ENCODE results near the gene B9D1. TPM values are rescaled to one million over a fixed set of nuclear protein-coding genes. Genes with fewer than 3 reads are reported as not detected.
A peak's percentile ranks its signal among the peaks of the same experiment; 100 is the strongest.

B9D1 gene
- total RNA-seq, 3 donors from 2014 or later: 14.4 to 29.2 (median 28.4) TPM

GRCh38 chr17:19370493-19370960, 8.0 kb upstream of the B9D1 start:
- Histone ChIP-seq H3K36me3 (no peaks in the 10 kb centered on the region), H3K27me3 (no peaks in the 10 kb centered on the region), H3K27ac (peak overlapping the region in 1 of 2 donors; percentile 35), H3K9me3 (no peaks in the 10 kb centered on the region), H3K4me3 (no peak overlapping the region), H3K4me1 (no peaks in the 10 kb centered on the region)
- TF ChIP-seq POLR2AphosphoS5 (IDR thresholded peaks at IDR 0.05): no peak
- no peak for TF ChIP-seq CTCF (IDR thresholded peaks at IDR 0.05)
- no peak for TF ChIP-seq POLR2A (IDR thresholded peaks at IDR 0.05)
- intact Hi-C loops (cut with DNase I; ENCODE audit: low total_unique reads): loop anchor here (10.0 kb wide), 1 partner anchor 1994 kb away; no protein-coding TSS in a partner anchor
- peak in 1 of 2 donors; percentile 48 for DNase-seq (ENCODE audit: low spot score in 2 of 2)

- Histone ChIP-seq H3K4me3 (no peak overlapping the region), H3K4me1 (no peaks in the 10 kb centered on the region), H3K27ac (peak overlapping the region in 1 of 2 donors; percentile 38), H3K9me3 (no peaks in the 10 kb centered on the region), H3K36me3 (no peaks in the 10 kb centered on the region), H3K27me3 (no peaks in the 10 kb centered on the region)
- DNase-seq (ENCODE audit: low spot score in 2 of 2): no peak
- TF ChIP-seq POLR2AphosphoS5 (IDR thresholded peaks at IDR 0.05): no peak
- intact Hi-C loops (cut with DNase I; ENCODE audit: low total_unique reads): loop anchor here (10.0 kb wide), 2 partner anchors 285 to 1995 kb away; no protein-coding TSS in a partner anchor
These were observed 7.4 kb upstream of the B9D1 start for GRCh38 chr17:19369846-19370492.

- intact Hi-C loops (cut with DNase I; ENCODE audit: low total_unique reads): loop anchor here (10.0 kb wide), 1 partner anchor 286 kb away; no protein-coding TSS in a partner anchor
These were observed 6.7 kb upstream of the B9D1 start for GRCh38 chr17:19369107-19369778.

GRCh38 chr17:19368229-19368628, 5.7 kb upstream of the B9D1 start:
- peak overlapping the region in 1 of 2 donors; percentile 3 for H3K27ac ChIP-seq
- H3K27me3 ChIP-seq: no peaks in the 10 kb centered on the region
- no peak overlapping the region for H3K4me3 ChIP-seq
- no peaks in the 10 kb centered on the region for H3K36me3 ChIP-seq
- no peaks in the 10 kb centered on the region for H3K4me1 ChIP-seq
- intact Hi-C loops (cut with DNase I; ENCODE audit: low total_unique reads): loop anchor here (10.0 kb wide), 1 partner anchor 287 kb away; no protein-coding TSS in a partner anchor
- DNase-seq (ENCODE audit: low spot score in 2 of 2): no peak
- TF ChIP-seq POLR2AphosphoS5 (IDR thresholded peaks at IDR 0.05): no peak
- no peak for TF ChIP-seq CTCF (IDR thresholded peaks at IDR 0.05)
- no peaks in the 10 kb centered on the region for H3K9me3 ChIP-seq

More at GRCh38 chr17:19369107-19369778, 6.7 kb upstream of the B9D1 start:
- peak overlapping the region in 1 of 2 donors; percentile 38 for H3K27ac ChIP-seq
- no peaks in the 10 kb centered on the region for H3K4me1 ChIP-seq
- DNase-seq (ENCODE audit: low spot score in 2 of 2): no peak
- H3K36me3 ChIP-seq: no peaks in the 10 kb centered on the region
- no peak overlapping the region for H3K4me3 ChIP-seq
- H3K27me3 ChIP-seq: no peaks in the 10 kb centered on the region
- no peak for TF ChIP-seq POLR2AphosphoS5 (IDR thresholded peaks at IDR 0.05)
- TF ChIP-seq POLR2A (IDR thresholded peaks at IDR 0.05): no peak
- no peak for TF ChIP-seq CTCF (IDR thresholded peaks at IDR 0.05)
- H3K9me3 ChIP-seq: no peaks in the 10 kb centered on the region

- H3K9me3 ChIP-seq: no peaks in the 10 kb centered on the region
- intact Hi-C loops (cut with DNase I; ENCODE audit: low total_unique reads): loop anchor here (10.0 kb wide), 1 partner anchor 288 kb away; no protein-coding TSS in a partner anchor
- H3K4me1 ChIP-seq: peaks cover 0 to 5% of the 10 kb centered on the region in 2 donors
- TF ChIP-seq POLR2AphosphoS5 (IDR thresholded peaks at IDR 0.05): no peak
- no peak overlapping the region for H3K27ac ChIP-seq
- DNase-seq (ENCODE audit: low spot score in 2 of 2): no peak
- no peaks in the 10 kb centered on the region for H3K27me3 ChIP-seq
- H3K4me3 ChIP-seq: no peak overlapping the region
- H3K36me3 ChIP-seq: no peaks in the 10 kb centered on the region
These were observed 4.1 kb upstream of the B9D1 start for GRCh38 chr17:19366637-19366972.
